Measurements from ENCODE around the gene CREB3L2.

Gene CREB3L2

GRCh38 chr7:137873524-137873923 is 128.4 kb downstream of the CREB3L2 start:
- Histone ChIP-seq H3K27ac (ENCODE audit: insufficient read depth in 1 of 2, low read depth in 1 of 2, low read length in 2 of 2, poor library complexity in 1 of 2, severe bottlenecking in 2 of 2) (no peak overlapping the region), H3K4me1 (ENCODE audit: control extremely low read depth in 1 of 4, control insufficient read depth in 4 of 4, insufficient read depth in 4 of 4, low read length in 3 of 4) (no peaks in the 10 kb centered on the region), H3K4me3 (ENCODE audit: control insufficient read depth in 1 of 7, extremely low read depth in 1 of 7, insufficient read depth in 4 of 7, low read depth in 2 of 7, low read length in 6 of 7) (no peak overlapping the region), H3K36me3 (ENCODE audit: control insufficient read depth in 4 of 4, insufficient read depth in 4 of 4, low read length in 3 of 4) (peaks cover 10 to 52% (median 35%) of the 10 kb centered on the region in 4 experiments), H3K27me3 (replicated peaks in 2 of 5; ENCODE audit: control insufficient read depth in 4 of 5, insufficient read depth in 5 of 5, low read length in 4 of 5) (no peaks in the 10 kb centered on the region), H3K9me3 (ENCODE audit: control extremely low read depth in 1 of 5, control insufficient read depth in 4 of 5, insufficient read depth in 2 of 5, low read depth in 1 of 5, low read length in 4 of 5) (peaks cover 0 to 3% (median 0%) of the 10 kb centered on the region in 5 experiments)
- no peak for DNase-seq
- POLR2A ChIA-PET, result interaction anchor here (0.6 kb wide), 1 partner anchor 11 kb away, joined by 3 read pairs; no protein-coding TSS in a partner anchor
- 93% methylated on average over 3 of the region's 3 CpGs for WGBS (ENCODE audit: insufficient coverage)
- CTCF ChIA-PET, result no interaction called here

GRCh38 chr7:137871170-137871915 is 130.5 kb downstream of the CREB3L2 start:
- Histone ChIP-seq H3K36me3 (ENCODE audit: control insufficient read depth in 4 of 4, insufficient read depth in 4 of 4, low read length in 3 of 4) (peaks cover 3 to 52% (median 27%) of the 10 kb centered on the region in 4 experiments), H3K27ac (ENCODE audit: insufficient read depth in 1 of 2, low read depth in 1 of 2, low read length in 2 of 2, poor library complexity in 1 of 2, severe bottlenecking in 2 of 2) (no peak overlapping the region), H3K4me1 (ENCODE audit: control extremely low read depth in 1 of 4, control insufficient read depth in 4 of 4, insufficient read depth in 4 of 4, low read length in 3 of 4) (no peaks in the 10 kb centered on the region), H3K27me3 (replicated peaks in 2 of 5; ENCODE audit: control insufficient read depth in 4 of 5, insufficient read depth in 5 of 5, low read length in 4 of 5) (no peaks in the 10 kb centered on the region), H3K4me3 (ENCODE audit: control insufficient read depth in 1 of 7, extremely low read depth in 1 of 7, insufficient read depth in 4 of 7, low read depth in 2 of 7, low read length in 6 of 7) (no peak overlapping the region), H3K9me3 (ENCODE audit: control extremely low read depth in 1 of 5, control insufficient read depth in 4 of 5, insufficient read depth in 2 of 5, low read depth in 1 of 5, low read length in 4 of 5) (peaks cover 0 to 7% (median 0%) of the 10 kb centered on the region in 5 experiments)
- POLR2A ChIA-PET, result no interaction called here
- 93% methylated on average over 2 of the region's 7 CpGs for WGBS (ENCODE audit: insufficient coverage)
- DNase-seq, result no peak
- CTCF ChIA-PET, result interaction anchor here (2.0 kb wide), 1 partner anchor 12 kb away, joined by 5 read pairs; no protein-coding TSS in a partner anchor

- Histone ChIP-seq H3K27me3 (replicated peaks in 2 of 5; ENCODE audit: control insufficient read depth in 4 of 5, insufficient read depth in 5 of 5, low read length in 4 of 5) (no peaks in the 10 kb centered on the region), H3K4me1 (ENCODE audit: control extremely low read depth in 1 of 4, control insufficient read depth in 4 of 4, insufficient read depth in 4 of 4, low read length in 3 of 4) (no peaks in the 10 kb centered on the region), H3K4me3 (ENCODE audit: control insufficient read depth in 1 of 7, extremely low read depth in 1 of 7, insufficient read depth in 4 of 7, low read depth in 2 of 7, low read length in 6 of 7) (no peak overlapping the region), H3K36me3 (ENCODE audit: control insufficient read depth in 4 of 4, insufficient read depth in 4 of 4, low read length in 3 of 4) (peaks cover 3 to 52% (median 29%) of the 10 kb centered on the region in 4 experiments), H3K27ac (ENCODE audit: insufficient read depth in 1 of 2, low read depth in 1 of 2, low read length in 2 of 2, poor library complexity in 1 of 2, severe bottlenecking in 2 of 2) (no peak overlapping the region), H3K9me3 (ENCODE audit: control extremely low read depth in 1 of 5, control insufficient read depth in 4 of 5, insufficient read depth in 2 of 5, low read depth in 1 of 5, low read length in 4 of 5) (peaks cover 0 to 14% (median 0%) of the 10 kb centered on the region in 5 experiments)
- ChIA-PET CTCF (interaction anchor here (2.0 kb wide), 1 partner anchor 12 kb away, joined by 5 read pairs; no protein-coding TSS in a partner anchor), POLR2A (no interaction called here)
- DNase-seq, result no peak
These were observed 131.2 kb downstream of the CREB3L2 start for GRCh38 chr7:137870684-137871083.

GRCh38 chr7:137870078-137870477 is 131.8 kb downstream of the CREB3L2 start:
- no CpG with 5 or more reads among the region's 1 CpG for WGBS (ENCODE audit: insufficient coverage)
- ChIA-PET CTCF (interaction anchor here (2.0 kb wide), 1 partner anchor 13 kb away, joined by 5 read pairs; no protein-coding TSS in a partner anchor), POLR2A (no interaction called here)
- Histone ChIP-seq H3K36me3 (ENCODE audit: control insufficient read depth in 4 of 4, insufficient read depth in 4 of 4, low read length in 3 of 4) (peaks cover 0 to 54% (median 26%) of the 10 kb centered on the region in 4 experiments), H3K4me1 (ENCODE audit: control extremely low read depth in 1 of 4, control insufficient read depth in 4 of 4, insufficient read depth in 4 of 4, low read length in 3 of 4) (no peaks in the 10 kb centered on the region), H3K4me3 (ENCODE audit: control insufficient read depth in 1 of 7, extremely low read depth in 1 of 7, insufficient read depth in 4 of 7, low read depth in 2 of 7, low read length in 6 of 7) (no peak overlapping the region), H3K9me3 (ENCODE audit: control extremely low read depth in 1 of 5, control insufficient read depth in 4 of 5, insufficient read depth in 2 of 5, low read depth in 1 of 5, low read length in 4 of 5) (peaks cover 0 to 16% (median 0%) of the 10 kb centered on the region in 5 experiments), H3K27ac (ENCODE audit: insufficient read depth in 1 of 2, low read depth in 1 of 2, low read length in 2 of 2, poor library complexity in 1 of 2, severe bottlenecking in 2 of 2) (no peak overlapping the region), H3K27me3 (replicated peaks in 2 of 5; ENCODE audit: control insufficient read depth in 4 of 5, insufficient read depth in 5 of 5, low read length in 4 of 5) (no peaks in the 10 kb centered on the region)
- DNase-seq, result no peak

- WGBS (ENCODE audit: insufficient coverage), result no CpG with 5 or more reads among the region's 3 CpGs
- no peak overlapping the region for H3K4me3 ChIP-seq (ENCODE audit: control insufficient read depth in 1 of 7, extremely low read depth in 1 of 7, insufficient read depth in 4 of 7, low read depth in 2 of 7, low read length in 6 of 7)
- POLR2A ChIA-PET, result no interaction called here
- no peak overlapping the region for H3K27ac ChIP-seq (ENCODE audit: insufficient read depth in 1 of 2, low read depth in 1 of 2, low read length in 2 of 2, poor library complexity in 1 of 2, severe bottlenecking in 2 of 2)
- CTCF ChIA-PET, result interaction anchor here (2.0 kb wide), 1 partner anchor 14 kb away, joined by 5 read pairs; no protein-coding TSS in a partner anchor
- peaks cover 0 to 16% (median 0%) of the 10 kb centered on the region in 5 experiments for H3K9me3 ChIP-seq (ENCODE audit: control extremely low read depth in 1 of 5, control insufficient read depth in 4 of 5, insufficient read depth in 2 of 5, low read depth in 1 of 5, low read length in 4 of 5)
- no peak for DNase-seq
- no peaks in the 10 kb centered on the region for H3K27me3 ChIP-seq (replicated peaks in 2 of 5; ENCODE audit: control insufficient read depth in 4 of 5, insufficient read depth in 5 of 5, low read length in 4 of 5)
- peaks cover 2 to 49% (median 20%) of the 10 kb centered on the region in 4 experiments for H3K36me3 ChIP-seq (ENCODE audit: control insufficient read depth in 4 of 4, insufficient read depth in 4 of 4, low read length in 3 of 4)
- no peaks in the 10 kb centered on the region for H3K4me1 ChIP-seq (ENCODE audit: control extremely low read depth in 1 of 4, control insufficient read depth in 4 of 4, insufficient read depth in 4 of 4, low read length in 3 of 4)
These were observed 132.6 kb downstream of the CREB3L2 start for GRCh38 chr7:137869260-137869659.

- Histone ChIP-seq H3K9me3 (ENCODE audit: control extremely low read depth in 1 of 5, control insufficient read depth in 4 of 5, insufficient read depth in 2 of 5, low read depth in 1 of 5, low read length in 4 of 5) (peaks cover 0 to 16% (median 0%) of the 10 kb centered on the region in 5 experiments), H3K27ac (ENCODE audit: insufficient read depth in 1 of 2, low read depth in 1 of 2, low read length in 2 of 2, poor library complexity in 1 of 2, severe bottlenecking in 2 of 2) (no peak overlapping the region), H3K36me3 (ENCODE audit: control insufficient read depth in 4 of 4, insufficient read depth in 4 of 4, low read length in 3 of 4) (peaks cover 2 to 42% (median 9%) of the 10 kb centered on the region in 4 experiments), H3K27me3 (replicated peaks in 2 of 5; ENCODE audit: control insufficient read depth in 4 of 5, insufficient read depth in 5 of 5, low read length in 4 of 5) (no peaks in the 10 kb centered on the region), H3K4me3 (ENCODE audit: control insufficient read depth in 1 of 7, extremely low read depth in 1 of 7, insufficient read depth in 4 of 7, low read depth in 2 of 7, low read length in 6 of 7) (no peak overlapping the region), H3K4me1 (ENCODE audit: control extremely low read depth in 1 of 4, control insufficient read depth in 4 of 4, insufficient read depth in 4 of 4, low read length in 3 of 4) (peaks cover 0 to 3% (median 0%) of the 10 kb centered on the region in 4 experiments)
- DNase-seq, result no peak
- ChIA-PET CTCF (no interaction called here), POLR2A (interaction anchor here (0.6 kb wide), 1 partner anchor 144 kb away, joined by 5 read pairs; no protein-coding TSS in a partner anchor)
- WGBS (ENCODE audit: insufficient coverage), result 100% methylated on average over 2 of the region's 3 CpGs
These were observed 134.6 kb downstream of the CREB3L2 start for GRCh38 chr7:137867289-137867688.

- CTCF ChIA-PET, result no interaction called here
- no CpG with 5 or more reads among the region's 1 CpG for WGBS (ENCODE audit: insufficient coverage)
- peaks cover 0 to 16% (median 0%) of the 10 kb centered on the region in 5 experiments for H3K9me3 ChIP-seq (ENCODE audit: control extremely low read depth in 1 of 5, control insufficient read depth in 4 of 5, insufficient read depth in 2 of 5, low read depth in 1 of 5, low read length in 4 of 5)
- no peak for DNase-seq
- POLR2A ChIA-PET, result interaction anchor here (0.6 kb wide), 1 partner anchor 186 kb away, joined by 4 read pairs; no protein-coding TSS in a partner anchor
- H3K36me3 ChIP-seq (ENCODE audit: control insufficient read depth in 4 of 4, insufficient read depth in 4 of 4, low read length in 3 of 4), result peaks cover 2 to 36% (median 6%) of the 10 kb centered on the region in 4 experiments
- H3K27ac ChIP-seq (ENCODE audit: insufficient read depth in 1 of 2, low read depth in 1 of 2, low read length in 2 of 2, poor library complexity in 1 of 2, severe bottlenecking in 2 of 2), result no peak overlapping the region
- H3K4me3 ChIP-seq (ENCODE audit: control insufficient read depth in 1 of 7, extremely low read depth in 1 of 7, insufficient read depth in 4 of 7, low read depth in 2 of 7, low read length in 6 of 7), result no peak overlapping the region
- H3K4me1 ChIP-seq (ENCODE audit: control extremely low read depth in 1 of 4, control insufficient read depth in 4 of 4, insufficient read depth in 4 of 4, low read length in 3 of 4), result peaks cover 0 to 3% (median 0%) of the 10 kb centered on the region in 4 experiments
- H3K27me3 ChIP-seq (replicated peaks in 2 of 5; ENCODE audit: control insufficient read depth in 4 of 5, insufficient read depth in 5 of 5, low read length in 4 of 5), result no peaks in the 10 kb centered on the region
These were observed 136.1 kb downstream of the CREB3L2 start for GRCh38 chr7:137865764-137866163.
